HG03095 (cell line): ENCODE measurements around the gene TRAF3.
A peak's percentile ranks its signal among the peaks of the same experiment; 100 is the strongest.

Experiments used
- ATAC-seq: cut with Tn5 transposase; IDR thresholded peaks from one replicate; pipeline ENCODE4 v1.9.1; 2021; ENCODE audit warnings: moderate library complexity; ENCODE audit not compliant: unreplicated experiment

Gene TRAF3

GRCh38 chr14:102777711-102778337 lies 575 bp downstream of the TRAF3 start:
- peak; percentile 4 for ATAC-seq

GRCh38 chr14:102778338-102779083 lies 1.3 kb downstream of the TRAF3 start:
- ATAC-seq = no peak

GRCh38 chr14:102779084-102779462 lies 1.8 kb downstream of the TRAF3 start:
- ATAC-seq = no peak

GRCh38 chr14:102779574-102780315 lies 2.5 kb downstream of the TRAF3 start:
- no peak for ATAC-seq

- no peak for ATAC-seq
Measured at GRCh38 chr14:102781063-102781462, 3.8 kb downstream of the TRAF3 start.

- ATAC-seq = no peak
Measured at GRCh38 chr14:102782974-102783373, 5.7 kb downstream of the TRAF3 start.

- no peak for ATAC-seq
Measured at GRCh38 chr14:102784892-102785594, 7.8 kb downstream of the TRAF3 start.

GRCh38 chr14:102785595-102785963 lies 8.3 kb downstream of the TRAF3 start:
- no peak for ATAC-seq

GRCh38 chr14:102786768-102787167 lies 9.5 kb downstream of the TRAF3 start:
- no peak for ATAC-seq

GRCh38 chr14:102789349-102789748 lies 12.1 kb downstream of the TRAF3 start:
- no peak for ATAC-seq

GRCh38 chr14:102793531-102794328 lies 16.5 kb downstream of the TRAF3 start:
- no peak for ATAC-seq

GRCh38 chr14:102795060-102795925 lies 18.0 kb downstream of the TRAF3 start:
- no peak for ATAC-seq

GRCh38 chr14:102796661-102797190 lies 19.5 kb downstream of the TRAF3 start:
- no peak for ATAC-seq

GRCh38 chr14:102798926-102799325 lies 21.7 kb downstream of the TRAF3 start:
- ATAC-seq = peak; percentile 46

- ATAC-seq = no peak
Measured at GRCh38 chr14:102799684-102800562, 22.7 kb downstream of the TRAF3 start.

GRCh38 chr14:102802834-102803523 lies 25.7 kb downstream of the TRAF3 start:
- ATAC-seq = no peak

GRCh38 chr14:102804858-102805257 lies 27.6 kb downstream of the TRAF3 start:
- no peak for ATAC-seq

GRCh38 chr14:102805371-102805891 lies 28.2 kb downstream of the TRAF3 start:
- peak; percentile 52 for ATAC-seq
